SK-N-SH (cell line): ENCODE measurements around the gene SLC2A2. TPM values are rescaled to one million over a fixed set of nuclear protein-coding genes. Genes with fewer than 3 reads are reported as not detected.

Source experiments
- CTCF ChIA-PET: fragments of 300-600, 350-600 bp; formaldehyde crosslinking; extraction: SDS; loops from one replicate; lab custom pipeline; 2021; lab: Yijun Ruan, JAX
- POLR2A ChIA-PET: fragments of 350-600 bp; sonication (Branson Sonifier 250); formaldehyde crosslinking; extraction: SDS; loops from one replicate; lab custom pipeline; 2020; ENCODE audit warnings: antibody characterized with exemption, inconsistent platforms; lab: Yijun Ruan, JAX
- DNase-seq: peaks from one replicate; pipeline ENCODE4 v3.0.0; 2012
- H2AFZ ChIP-seq: fragments of 200-600 bp; sonication (generic); 2 replicates; pipeline ENCODE4 v1.8.1; 2016; ENCODE audit warnings: antibody characterized with exemption, mild to moderate bottlenecking, low read depth
- H3F3A ChIP-seq: fragments of 200-600 bp; sonication (generic); replicated peaks from 2 replicates; pipeline ENCODE3; 2016; ENCODE audit warnings: antibody characterized with exemption, mild to moderate bottlenecking; ENCODE audit not compliant: insufficient read depth
- H3K27ac ChIP-seq, 2 experiments: fragments of 200-500 bp in 1 of 2; fragments of 200-600 bp in 1 of 2; sonication (Bioruptor generic) in 1 of 2; sonication (generic), shearing (Covaris generic) in 1 of 2; 2 replicates each; pipeline versions ENCODE4 v1.5.1 to v1.6.1; 2014 to 2016; ENCODE audit warnings: low read depth in 2 of 2, inconsistent platforms in 1 of 2, low read length in 1 of 2, mild to moderate bottlenecking in 1 of 2, mixed read lengths in 1 of 2
- H3K27me3 ChIP-seq: fragments of 200-600 bp; sonication (generic), shearing (Covaris generic); 2 replicates; pipeline ENCODE4 v1.6.1; 2016; ENCODE audit warnings: mixed run types; ENCODE audit not compliant: insufficient read depth
- H3K36me3 ChIP-seq, 2 experiments: fragments of 200-500 bp in 1 of 2; fragments of 200-600 bp in 1 of 2; sonication (Bioruptor generic) in 1 of 2; sonication (generic) in 1 of 2; replicated peaks in 1 of 2; 2 replicates each; pipeline versions ENCODE3 to v1.5.1; 2014 to 2016; ENCODE audit warnings: low read length in 1 of 2, mild to moderate bottlenecking in 1 of 2; ENCODE audit not compliant: insufficient read depth in 2 of 2, control insufficient read depth in 1 of 2
- H3K4me1 ChIP-seq, 2 experiments: fragments of 200-500 bp in 1 of 2; fragments of 200-600 bp in 1 of 2; sonication (Bioruptor generic) in 1 of 2; sonication (generic), shearing (Covaris generic) in 1 of 2; 2 replicates each; pipeline versions ENCODE4 v1.5.1 to v1.6.1; 2014 to 2016; ENCODE audit warnings: low read depth in 1 of 2, low read length in 1 of 2, mixed run types in 1 of 2; ENCODE audit not compliant: insufficient read depth in 2 of 2, control insufficient read depth in 1 of 2
- H3K4me2 ChIP-seq: fragments of 200-600 bp; sonication (generic), shearing (Covaris generic); 2 replicates; pipeline ENCODE4 v1.6.1; 2017; ENCODE audit warnings: mixed run types
- H3K4me3 ChIP-seq, 2 experiments: fragments of 200-500 bp in 1 of 2; fragments of 200-600 bp in 1 of 2; sonication (Bioruptor generic) in 1 of 2; sonication (generic), shearing (Covaris generic) in 1 of 2; 2 replicates each; pipeline versions ENCODE4 v1.5.1 to v1.8.1; 2014 to 2016; ENCODE audit warnings: low read depth in 2 of 2, inconsistent platforms in 1 of 2, low read length in 1 of 2, mild to moderate bottlenecking in 1 of 2, mixed read lengths in 1 of 2, moderate library complexity in 1 of 2
- H3K79me2 ChIP-seq: fragments of 200-600 bp; sonication (generic); 2 replicates; pipeline ENCODE4 v1.8.1; 2017; ENCODE audit warnings: mild to moderate bottlenecking; ENCODE audit not compliant: insufficient read depth
- H3K9ac ChIP-seq: fragments of 200-600 bp; sonication (generic); 2 replicates; pipeline ENCODE4 v1.6.1; 2017; ENCODE audit warnings: mixed run types
- H3K9me2 ChIP-seq: fragments of 200-600 bp; sonication (generic); 2 replicates; pipeline ENCODE4 v1.6.1; 2017; ENCODE audit warnings: mixed run types
- H3K9me3 ChIP-seq: fragments of 200-600 bp; sonication (generic); 2 replicates; pipeline ENCODE4 v1.6.1; 2017; ENCODE audit warnings: mixed run types, mild to moderate bottlenecking, moderate library complexity
- H4K20me1 ChIP-seq: fragments of 200-600 bp; sonication (generic); 2 replicates; pipeline ENCODE4 v1.6.1; 2017; ENCODE audit warnings: mild to moderate bottlenecking, mixed run types; ENCODE audit not compliant: insufficient read depth
- ELF1 ChIP-seq: IDR thresholded peaks from 2 replicates; pipeline ENCODE4 v1.4.0; 2012
- FOXJ3 ChIP-seq: sonication (generic); formaldehyde crosslinking; IDR thresholded peaks from 2 replicates; pipeline ENCODE4 v1.5.1; 2020; ENCODE audit warnings: mild to moderate bottlenecking, missing genetic modification reagents
- GABPA ChIP-seq: IDR thresholded peaks from 2 replicates; pipeline ENCODE4 v1.4.0; 2012; ENCODE audit warnings: low read depth, mild to moderate bottlenecking
- JUND ChIP-seq: IDR thresholded peaks from 2 replicates; pipeline ENCODE4 v1.4.0; 2012
- NFIC ChIP-seq: IDR thresholded peaks from 2 replicates; pipeline ENCODE4 v1.4.0; 2012; ENCODE audit warnings: borderline replicate concordance
- NRF1 ChIP-seq: IDR thresholded peaks from 2 replicates; pipeline ENCODE4 v1.6.1; 2012; ENCODE audit warnings: low read depth, mild to moderate bottlenecking, low read length
- RFX5 ChIP-seq: IDR thresholded peaks from 2 replicates; pipeline ENCODE4 v1.6.1; 2012; ENCODE audit warnings: mild to moderate bottlenecking, improper control_type of control experiment, low read length
- RXRA ChIP-seq: IDR thresholded peaks from 2 replicates; pipeline ENCODE4 v1.4.0; 2012; ENCODE audit warnings: low read depth, mild to moderate bottlenecking, borderline replicate concordance
- TCF12 ChIP-seq: IDR thresholded peaks from 2 replicates; pipeline ENCODE4 v1.4.0; 2012
- WGBS: methylation state at CpG from one replicate; pipeline ENCODE4 v1.1.6; 2017; ENCODE audit warnings: low lambda C conversion rate; 5-methylcytosine and 5-hydroxymethylcytosine counted together
- polyA plus RNA-seq, 3 experiments: library from polyadenylated mRNA; depleted of rRNA; stranded (reverse); fragments of >200 nt; gene quantifications; 2 replicates each; pipeline ENCODE4 v1.2.3, GENCODE V29; 2012
- TF ChIP-seq, protein P1 (sequence below): fragments of 200-600 bp; sonication (generic); IDR thresholded peaks from 2 replicates; pipeline ENCODE4 v1.6.1; 2017; ENCODE audit warnings: antibody characterized with exemption, mild to moderate bottlenecking, moderate library complexity
- TF ChIP-seq, protein P2 (sequence below): fragments of 150-350 bp; IDR thresholded peaks from 2 replicates; pipeline ENCODE4 v1.6.1; 2016; ENCODE audit warnings: mild to moderate bottlenecking, low read depth, low read length
- TF ChIP-seq, protein P3 (sequence below): IDR thresholded peaks from 2 replicates; pipeline ENCODE4; 2012
- TF ChIP-seq, protein P4 (sequence below): fragments of 150-350 bp; IDR thresholded peaks from 2 replicates; pipeline ENCODE4 v1.6.1; 2017; ENCODE audit warnings: antibody characterized with exemption, low read length, low read depth, borderline replicate concordance
- TF ChIP-seq, protein P5 (sequence below): IDR thresholded peaks from 2 replicates; pipeline ENCODE4 v1.4.0; 2012; ENCODE audit warnings: low read depth, borderline replicate concordance

The SLC2A2 gene
- polyA plus RNA-seq, 1 of the 3 experiments (the other 2 are of a cell fraction), result 0.59 TPM

DNA sequence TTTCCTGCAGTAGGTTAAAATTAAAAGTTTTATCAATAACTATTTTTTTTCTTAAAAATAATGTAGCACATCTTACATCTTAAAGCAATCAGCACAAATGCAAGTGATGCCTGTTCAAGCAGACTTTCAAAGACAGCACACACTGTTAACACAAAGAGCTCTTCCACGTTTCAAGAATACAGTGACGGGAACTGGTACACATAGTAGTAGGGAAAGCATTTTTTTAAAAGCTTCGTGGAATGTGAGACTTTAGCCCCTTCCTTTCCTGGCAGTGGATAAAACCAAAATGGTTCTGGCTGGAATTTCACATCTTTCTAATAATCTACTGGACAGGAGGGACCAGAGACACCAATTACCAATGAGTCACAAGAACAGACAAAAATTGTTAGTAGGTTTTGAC is 33.5 kb upstream of the SLC2A2 start:
- Histone ChIP-seq H3K9me3 (no peaks in the 10 kb centered on the region), H3K4me3 (no peak overlapping the region), H3K27me3 (no peaks in the 10 kb centered on the region), H2AFZ (no peak overlapping the region), H3F3A (peaks cover 16% of the 10 kb centered on the region), H4K20me1 (no peaks in the 10 kb centered on the region), H3K36me3 (peaks cover 7 to 25% of the 10 kb centered on the region in 2 experiments), H3K4me1 (peaks cover 0 to 28% of the 10 kb centered on the region in 2 experiments; a peak in 2 of 4 replicates), H3K9ac (no peak overlapping the region), H3K27ac (no peak overlapping the region), H3K4me2 (no peak overlapping the region), H3K79me2 (no peaks in the 10 kb centered on the region), H3K9me2 (no peaks in the 10 kb centered on the region)
- 93% methylated on average over 3 of the region's 3 CpGs for WGBS
- DNase-seq, result no peak
- no peak for TF ChIP-seq NFIC
- TF ChIP-seq, protein P1, sequence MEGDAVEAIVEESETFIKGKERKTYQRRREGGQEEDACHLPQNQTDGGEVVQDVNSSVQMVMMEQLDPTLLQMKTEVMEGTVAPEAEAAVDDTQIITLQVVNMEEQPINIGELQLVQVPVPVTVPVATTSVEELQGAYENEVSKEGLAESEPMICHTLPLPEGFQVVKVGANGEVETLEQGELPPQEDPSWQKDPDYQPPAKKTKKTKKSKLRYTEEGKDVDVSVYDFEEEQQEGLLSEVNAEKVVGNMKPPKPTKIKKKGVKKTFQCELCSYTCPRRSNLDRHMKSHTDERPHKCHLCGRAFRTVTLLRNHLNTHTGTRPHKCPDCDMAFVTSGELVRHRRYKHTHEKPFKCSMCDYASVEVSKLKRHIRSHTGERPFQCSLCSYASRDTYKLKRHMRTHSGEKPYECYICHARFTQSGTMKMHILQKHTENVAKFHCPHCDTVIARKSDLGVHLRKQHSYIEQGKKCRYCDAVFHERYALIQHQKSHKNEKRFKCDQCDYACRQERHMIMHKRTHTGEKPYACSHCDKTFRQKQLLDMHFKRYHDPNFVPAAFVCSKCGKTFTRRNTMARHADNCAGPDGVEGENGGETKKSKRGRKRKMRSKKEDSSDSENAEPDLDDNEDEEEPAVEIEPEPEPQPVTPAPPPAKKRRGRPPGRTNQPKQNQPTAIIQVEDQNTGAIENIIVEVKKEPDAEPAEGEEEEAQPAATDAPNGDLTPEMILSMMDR, result no peak
- no peak for TF ChIP-seq TCF12
- CTCF ChIA-PET, result interaction anchor here (1.2 kb wide), 1 partner anchor 10 kb away, joined by 3 read pairs; no protein-coding TSS in a partner anchor
- POLR2A ChIA-PET, result no interaction called here

DNA sequence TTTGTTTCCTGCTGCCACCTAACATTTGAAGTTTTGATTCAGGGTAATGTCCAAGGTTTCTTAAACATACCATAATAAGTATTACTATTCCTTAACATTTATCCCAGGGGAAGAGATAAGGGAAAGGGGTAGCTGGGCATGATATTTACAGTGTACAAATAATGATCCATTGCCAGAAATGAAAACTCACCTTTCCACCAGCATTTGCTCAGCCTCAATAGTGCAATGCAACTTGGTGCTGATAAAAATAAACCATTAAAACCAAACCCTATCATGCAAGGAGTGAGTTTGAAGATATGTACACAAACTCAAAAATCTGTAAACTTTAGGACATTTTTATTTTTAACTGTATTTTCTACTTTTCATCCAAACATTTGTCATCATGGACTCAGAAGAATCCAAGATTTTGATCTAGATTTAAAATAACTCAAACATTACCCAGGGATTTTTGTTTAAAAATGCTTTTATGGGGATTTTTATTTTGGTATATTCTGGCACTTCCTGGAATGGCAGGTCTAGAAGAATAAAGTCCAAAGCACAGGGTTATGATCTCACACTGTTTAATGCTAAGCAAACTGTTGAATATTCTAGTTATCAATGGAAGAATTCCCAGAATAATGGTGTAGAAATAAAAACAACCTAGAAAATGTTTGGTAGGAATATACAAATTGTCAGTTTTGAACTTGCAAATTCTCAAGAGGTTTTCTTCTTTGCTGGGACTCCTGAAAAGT is 32.5 kb upstream of the SLC2A2 start:
- no peak overlapping the region for H3K4me3 ChIP-seq
- no peak overlapping the region for H2AFZ ChIP-seq
- peaks cover 16% of the 10 kb centered on the region for H3F3A ChIP-seq
- no peak overlapping the region for H3K4me2 ChIP-seq
- POLR2A ChIA-PET, result no interaction called here
- peaks cover 0 to 29% of the 10 kb centered on the region in 2 experiments; a peak in 2 of 4 replicates for H3K4me1 ChIP-seq
- H3K79me2 ChIP-seq, result no peaks in the 10 kb centered on the region
- no peaks in the 10 kb centered on the region for H3K27me3 ChIP-seq
- DNase-seq, result no peak
- peaks cover 7 to 19% of the 10 kb centered on the region in 2 experiments for H3K36me3 ChIP-seq
- no peaks in the 10 kb centered on the region for H3K9me2 ChIP-seq
- CTCF ChIA-PET, result interaction anchor here (1.2 to 1.7 kb wide), 3 partner anchors 9 to 507 kb away, joined by 3 to 5 read pairs (median 4); no protein-coding TSS in a partner anchor
- H4K20me1 ChIP-seq, result no peaks in the 10 kb centered on the region
- no peak overlapping the region for H3K27ac ChIP-seq
- H3K9me3 ChIP-seq, result no peaks in the 10 kb centered on the region
- TF ChIP-seq, protein P2, sequence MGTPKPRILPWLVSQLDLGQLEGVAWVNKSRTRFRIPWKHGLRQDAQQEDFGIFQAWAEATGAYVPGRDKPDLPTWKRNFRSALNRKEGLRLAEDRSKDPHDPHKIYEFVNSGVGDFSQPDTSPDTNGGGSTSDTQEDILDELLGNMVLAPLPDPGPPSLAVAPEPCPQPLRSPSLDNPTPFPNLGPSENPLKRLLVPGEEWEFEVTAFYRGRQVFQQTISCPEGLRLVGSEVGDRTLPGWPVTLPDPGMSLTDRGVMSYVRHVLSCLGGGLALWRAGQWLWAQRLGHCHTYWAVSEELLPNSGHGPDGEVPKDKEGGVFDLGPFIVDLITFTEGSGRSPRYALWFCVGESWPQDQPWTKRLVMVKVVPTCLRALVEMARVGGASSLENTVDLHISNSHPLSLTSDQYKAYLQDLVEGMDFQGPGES, result no peak
- no peak overlapping the region for H3K9ac ChIP-seq

DNA sequence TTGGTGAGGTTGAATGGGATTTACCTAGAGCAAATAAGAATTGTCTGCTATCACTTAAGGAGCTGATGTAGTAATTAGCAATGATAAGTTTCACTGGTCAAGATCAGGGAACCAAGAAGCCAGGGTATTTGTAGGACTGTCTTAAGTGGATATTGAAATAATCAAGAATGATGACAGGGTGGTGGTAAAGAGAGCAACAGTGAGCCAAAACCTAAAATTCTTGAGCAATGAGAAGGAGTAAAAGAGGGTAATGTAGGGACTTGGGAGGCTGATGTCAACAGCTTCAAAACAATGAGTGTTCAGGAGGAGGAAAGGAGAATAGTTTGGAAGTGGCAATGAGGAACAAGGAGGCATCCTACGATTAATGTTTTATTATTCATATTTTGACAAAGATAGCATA is 31.5 kb upstream of the SLC2A2 start:
- Histone ChIP-seq H3K4me1 (peaks cover 0 to 29% of the 10 kb centered on the region in 2 experiments; a peak in 2 of 4 replicates), H3K79me2 (no peaks in the 10 kb centered on the region), H3K9ac (no peak overlapping the region), H3K36me3 (peaks cover 0 to 9% of the 10 kb centered on the region in 2 experiments), H3K27ac (peak overlapping the region in 1 of 2 experiments; percentile 15; a peak in 1 of 4 replicates), H3K4me2 (no peak overlapping the region), H3K9me3 (no peaks in the 10 kb centered on the region), H3F3A (peaks cover 16% of the 10 kb centered on the region), H4K20me1 (no peaks in the 10 kb centered on the region), H3K9me2 (no peaks in the 10 kb centered on the region), H3K4me3 (no peak overlapping the region), H3K27me3 (no peaks in the 10 kb centered on the region), H2AFZ (no peak overlapping the region)
- ChIA-PET POLR2A (no interaction called here), CTCF (interaction anchor here (0.6 to 1.7 kb wide), 4 partner anchors 8 to 1565 kb away, joined by 3 to 5 read pairs (median 4); no protein-coding TSS in a partner anchor)
- WGBS, result 86% methylated on average over 1 of the region's 1 CpG
- DNase-seq, result no peak
- TF ChIP-seq RXRA, result no peak
- TF ChIP-seq, protein P3, sequence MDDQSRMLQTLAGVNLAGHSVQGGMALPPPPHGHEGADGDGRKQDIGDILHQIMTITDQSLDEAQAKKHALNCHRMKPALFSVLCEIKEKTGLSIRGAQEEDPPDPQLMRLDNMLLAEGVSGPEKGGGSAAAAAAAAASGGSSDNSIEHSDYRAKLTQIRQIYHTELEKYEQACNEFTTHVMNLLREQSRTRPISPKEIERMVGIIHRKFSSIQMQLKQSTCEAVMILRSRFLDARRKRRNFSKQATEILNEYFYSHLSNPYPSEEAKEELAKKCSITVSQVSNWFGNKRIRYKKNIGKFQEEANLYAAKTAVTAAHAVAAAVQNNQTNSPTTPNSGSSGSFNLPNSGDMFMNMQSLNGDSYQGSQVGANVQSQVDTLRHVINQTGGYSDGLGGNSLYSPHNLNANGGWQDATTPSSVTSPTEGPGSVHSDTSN, result peak; percentile 65
- TF ChIP-seq JUND, result peak; percentile 28; the same call in 1 of the 2 replicates
- no peak for TF ChIP-seq GABPA
- TF ChIP-seq RFX5, result no peak
- TF ChIP-seq, protein P4, sequence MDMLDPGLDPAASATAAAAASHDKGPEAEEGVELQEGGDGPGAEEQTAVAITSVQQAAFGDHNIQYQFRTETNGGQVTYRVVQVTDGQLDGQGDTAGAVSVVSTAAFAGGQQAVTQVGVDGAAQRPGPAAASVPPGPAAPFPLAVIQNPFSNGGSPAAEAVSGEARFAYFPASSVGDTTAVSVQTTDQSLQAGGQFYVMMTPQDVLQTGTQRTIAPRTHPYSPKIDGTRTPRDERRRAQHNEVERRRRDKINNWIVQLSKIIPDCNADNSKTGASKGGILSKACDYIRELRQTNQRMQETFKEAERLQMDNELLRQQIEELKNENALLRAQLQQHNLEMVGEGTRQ, result no peak
- no peak for TF ChIP-seq FOXJ3 (CRISPR knock-in tag)
- no peak for TF ChIP-seq ELF1
- no peak for TF ChIP-seq NRF1
- TF ChIP-seq, protein P5, sequence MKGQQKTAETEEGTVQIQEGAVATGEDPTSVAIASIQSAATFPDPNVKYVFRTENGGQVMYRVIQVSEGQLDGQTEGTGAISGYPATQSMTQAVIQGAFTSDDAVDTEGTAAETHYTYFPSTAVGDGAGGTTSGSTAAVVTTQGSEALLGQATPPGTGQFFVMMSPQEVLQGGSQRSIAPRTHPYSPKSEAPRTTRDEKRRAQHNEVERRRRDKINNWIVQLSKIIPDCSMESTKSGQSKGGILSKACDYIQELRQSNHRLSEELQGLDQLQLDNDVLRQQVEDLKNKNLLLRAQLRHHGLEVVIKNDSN, result no peak
